Measurements from ENCODE around the gene NEDD8.

The NEDD8 gene

DNA sequence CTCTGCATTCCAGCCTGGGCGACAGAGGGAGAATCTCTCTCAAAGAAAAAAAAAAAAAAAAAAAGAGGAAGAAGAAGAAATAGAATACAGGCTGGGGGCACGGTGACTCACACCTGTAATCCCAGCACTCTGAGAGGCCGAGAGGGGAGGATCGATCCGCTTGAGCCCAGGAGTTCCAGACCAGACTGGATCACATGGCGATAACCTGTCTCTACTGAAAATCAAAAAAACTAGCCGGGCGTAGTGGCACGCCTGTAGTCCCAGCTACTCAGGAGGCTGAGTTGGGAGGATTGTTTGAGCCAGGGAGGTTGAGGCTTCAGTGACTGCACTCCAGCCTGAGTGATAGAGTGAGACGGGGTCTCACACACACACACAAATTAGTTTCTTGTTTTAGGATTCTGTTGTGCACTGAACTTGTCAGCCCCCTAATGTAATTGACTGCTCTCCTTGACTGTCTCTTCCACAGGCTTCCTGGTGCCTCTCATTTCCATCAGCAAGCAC lies 11.2 kb upstream of the NEDD8 start:
- H3K4me3 Mint-ChIP-seq, result peak overlapping the region; percentile 97
- H3K27ac Mint-ChIP-seq, result peak overlapping the region; percentile 100
- H3K27me3 Mint-ChIP-seq, result no peaks in the 10 kb centered on the region
- no peaks in the 10 kb centered on the region for H3K9me3 Mint-ChIP-seq (ENCODE audit: low read depth)
- H3K4me1 Mint-ChIP-seq (ENCODE audit: low read depth), result peaks cover 58% of the 10 kb centered on the region
- no peaks in the 10 kb centered on the region for H3K36me3 Mint-ChIP-seq

DNA sequence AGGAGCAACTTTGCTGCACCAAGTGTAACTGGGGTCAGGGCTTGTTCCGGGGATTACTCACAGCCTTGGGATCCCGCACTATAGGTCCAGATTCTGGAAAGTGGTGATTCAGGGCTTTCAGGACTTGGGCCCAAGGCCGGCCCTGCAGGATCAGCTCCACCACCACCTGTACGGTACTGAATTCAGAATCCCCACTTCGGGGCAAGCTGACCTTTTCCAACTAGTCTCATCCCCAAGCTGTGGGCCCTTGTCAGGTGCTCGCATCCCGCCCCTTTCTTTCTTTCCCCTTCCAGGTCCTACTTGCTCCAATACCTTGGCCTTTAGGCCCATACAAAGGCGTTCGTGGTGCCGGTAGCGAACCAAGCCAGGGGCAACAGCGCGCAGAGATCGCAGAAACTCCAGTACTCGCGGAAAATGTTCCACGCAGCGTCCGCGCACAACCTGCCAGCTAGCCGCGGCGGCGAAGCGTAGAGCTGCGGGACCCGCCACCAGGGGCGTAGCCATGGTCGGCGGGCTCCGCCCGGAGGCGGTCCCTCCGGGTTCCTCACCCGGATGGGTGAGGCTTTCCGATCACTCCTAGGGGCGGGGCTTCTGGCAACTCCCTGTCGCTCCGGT lies 9.8 kb upstream of the NEDD8 start:
- no peaks in the 10 kb centered on the region for H3K27me3 Mint-ChIP-seq
- H3K27ac Mint-ChIP-seq, result peak overlapping the region; percentile 100
- H3K36me3 Mint-ChIP-seq, result no peaks in the 10 kb centered on the region
- no peaks in the 10 kb centered on the region for H3K9me3 Mint-ChIP-seq (ENCODE audit: low read depth)
- peak overlapping the region; percentile 97 for H3K4me3 Mint-ChIP-seq
- H3K4me1 Mint-ChIP-seq (ENCODE audit: low read depth), result peaks cover 63% of the 10 kb centered on the region

DNA sequence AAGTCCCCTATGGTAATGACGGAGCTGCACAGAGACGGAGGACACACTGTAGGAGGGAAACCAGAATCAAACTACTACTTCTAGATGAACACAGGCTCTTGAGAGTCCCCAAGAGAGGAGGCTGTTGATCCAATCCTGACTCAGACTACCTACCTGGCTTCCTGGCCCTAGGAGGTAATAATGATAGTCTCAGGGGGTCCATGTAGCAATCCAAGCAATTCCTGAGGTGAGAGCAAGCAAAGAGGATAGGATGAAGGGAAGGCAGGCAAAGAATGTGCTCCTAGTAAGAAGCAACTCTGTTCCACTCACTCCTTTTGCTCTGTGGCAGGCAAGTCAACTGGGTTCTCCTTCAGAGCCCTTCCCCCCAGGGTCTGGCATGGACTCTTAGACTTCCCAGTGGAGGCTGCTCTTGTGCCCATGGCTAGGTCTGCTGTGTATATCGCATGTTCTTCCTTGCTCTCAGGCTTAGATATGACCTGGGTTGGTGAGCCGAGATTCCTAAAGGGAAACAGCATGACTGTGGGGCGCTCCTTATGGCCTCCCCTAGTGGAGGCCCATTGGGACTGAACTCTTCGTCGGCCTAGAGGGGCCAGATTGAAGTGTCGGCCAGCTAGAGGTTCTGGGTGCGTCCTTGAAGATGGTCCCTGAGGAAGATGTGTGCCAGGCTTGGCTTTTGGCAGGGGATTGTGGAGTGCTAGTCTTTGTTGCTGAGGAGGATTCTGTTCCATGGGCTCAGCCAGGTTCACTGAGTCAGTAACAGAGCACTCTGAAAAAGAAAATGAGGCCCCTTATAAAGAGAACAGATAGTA lies 8.1 kb upstream of the NEDD8 start:
- Mint-ChIP-seq H3K27ac (peak overlapping the region; percentile 30), H3K4me1 (ENCODE audit: low read depth) (peaks cover 69% of the 10 kb centered on the region)

DNA sequence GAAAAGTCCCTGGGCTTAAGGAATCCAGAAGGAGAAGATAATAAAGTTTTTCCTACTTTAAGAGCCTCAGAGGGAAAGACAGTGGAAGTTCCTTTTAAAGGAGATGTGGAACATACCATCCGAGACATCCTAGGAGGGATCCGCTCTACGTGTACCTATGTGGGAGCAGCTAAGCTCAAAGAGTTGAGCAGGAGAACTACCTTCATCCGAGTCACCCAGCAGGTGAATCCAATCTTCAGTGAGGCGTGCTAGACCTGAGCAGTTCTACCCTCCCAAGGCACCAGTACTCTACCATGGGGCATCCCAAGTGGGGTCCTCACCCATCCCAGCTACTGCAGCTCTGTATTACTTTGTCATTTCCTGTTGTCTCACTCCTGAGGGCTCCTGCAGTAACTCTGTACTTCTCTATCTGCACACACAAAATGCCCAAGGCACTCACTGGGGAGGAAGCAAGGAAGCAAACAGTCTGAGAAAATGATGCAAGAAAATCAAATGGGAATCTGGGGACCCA lies 6.4 kb upstream of the NEDD8 start:
- peaks cover 78% of the 10 kb centered on the region for H3K4me1 Mint-ChIP-seq (ENCODE audit: low read depth)
- no peaks in the 10 kb centered on the region for H3K9me3 Mint-ChIP-seq (ENCODE audit: low read depth)
- no peaks in the 10 kb centered on the region for H3K27me3 Mint-ChIP-seq
- peak overlapping the region; percentile 81 for H3K27ac Mint-ChIP-seq
- H3K36me3 Mint-ChIP-seq, result peaks cover 6% of the 10 kb centered on the region
- H3K4me3 Mint-ChIP-seq, result peak overlapping the region; percentile 97

More for the DNA sequence above, 8.1 kb upstream of the NEDD8 start:
- Mint-ChIP-seq H3K9me3 (ENCODE audit: low read depth) (no peaks in the 10 kb centered on the region), H3K4me3 (peak overlapping the region; percentile 97), H3K27me3 (no peaks in the 10 kb centered on the region), H3K36me3 (peaks cover 4% of the 10 kb centered on the region)

DNA sequence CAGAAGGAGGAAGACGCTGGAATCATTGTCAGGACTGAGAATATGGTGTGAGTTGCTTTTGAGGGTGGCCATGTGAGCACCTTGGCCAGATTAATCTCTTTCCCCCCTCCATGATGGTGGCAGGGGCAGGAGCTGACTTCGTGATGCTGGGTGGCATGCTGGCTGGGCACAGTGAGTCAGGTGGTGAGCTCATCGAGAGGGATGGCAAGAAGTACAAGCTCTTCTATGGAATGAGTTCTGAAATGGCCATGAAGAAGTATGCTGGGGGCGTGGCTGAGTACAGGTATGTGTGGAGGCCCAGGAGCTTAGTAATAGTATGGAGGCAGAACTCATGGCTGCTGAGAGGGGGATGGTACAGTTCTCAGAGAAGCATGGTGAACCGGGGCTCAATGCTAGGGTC lies 6.0 kb upstream of the NEDD8 start:
- peak overlapping the region; percentile 3 for H3K4me3 Mint-ChIP-seq
- H3K27ac Mint-ChIP-seq, result peak overlapping the region; percentile 81
- peaks cover 77% of the 10 kb centered on the region for H3K4me1 Mint-ChIP-seq (ENCODE audit: low read depth)
- peaks cover 6% of the 10 kb centered on the region for H3K36me3 Mint-ChIP-seq
- no peaks in the 10 kb centered on the region for H3K27me3 Mint-ChIP-seq
- H3K9me3 Mint-ChIP-seq (ENCODE audit: low read depth), result no peaks in the 10 kb centered on the region

DNA sequence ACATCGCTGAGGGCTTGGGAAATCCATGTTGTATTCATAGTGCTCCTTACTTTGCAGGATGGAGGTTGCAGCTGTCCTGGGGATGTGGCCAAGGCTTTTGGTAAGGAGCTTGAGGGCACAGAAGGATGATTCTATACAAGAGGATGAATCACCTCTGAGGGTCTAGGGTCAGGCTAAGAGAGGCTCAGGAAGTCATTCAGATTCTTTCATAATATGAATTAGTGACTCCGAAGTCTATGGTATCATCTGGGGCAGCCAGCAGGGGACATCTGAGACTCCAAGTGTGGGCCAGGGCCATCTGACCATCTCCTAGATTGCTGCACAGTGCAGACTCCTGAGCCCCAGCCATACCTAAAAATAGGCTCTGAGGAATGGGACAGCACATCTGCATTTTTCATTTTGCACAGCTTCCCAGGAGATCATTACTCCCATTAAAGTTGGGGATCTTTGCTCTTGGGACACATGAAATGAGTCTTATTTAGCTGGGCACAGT lies 5.3 kb upstream of the NEDD8 start:
- H3K4me1 Mint-ChIP-seq (ENCODE audit: low read depth), result peaks cover 72% of the 10 kb centered on the region
- H3K9me3 Mint-ChIP-seq (ENCODE audit: low read depth), result no peaks in the 10 kb centered on the region
- no peak overlapping the region for H3K4me3 Mint-ChIP-seq
- H3K27me3 Mint-ChIP-seq, result no peaks in the 10 kb centered on the region
- peaks cover 6% of the 10 kb centered on the region for H3K36me3 Mint-ChIP-seq
- H3K27ac Mint-ChIP-seq, result peak overlapping the region; percentile 81

DNA sequence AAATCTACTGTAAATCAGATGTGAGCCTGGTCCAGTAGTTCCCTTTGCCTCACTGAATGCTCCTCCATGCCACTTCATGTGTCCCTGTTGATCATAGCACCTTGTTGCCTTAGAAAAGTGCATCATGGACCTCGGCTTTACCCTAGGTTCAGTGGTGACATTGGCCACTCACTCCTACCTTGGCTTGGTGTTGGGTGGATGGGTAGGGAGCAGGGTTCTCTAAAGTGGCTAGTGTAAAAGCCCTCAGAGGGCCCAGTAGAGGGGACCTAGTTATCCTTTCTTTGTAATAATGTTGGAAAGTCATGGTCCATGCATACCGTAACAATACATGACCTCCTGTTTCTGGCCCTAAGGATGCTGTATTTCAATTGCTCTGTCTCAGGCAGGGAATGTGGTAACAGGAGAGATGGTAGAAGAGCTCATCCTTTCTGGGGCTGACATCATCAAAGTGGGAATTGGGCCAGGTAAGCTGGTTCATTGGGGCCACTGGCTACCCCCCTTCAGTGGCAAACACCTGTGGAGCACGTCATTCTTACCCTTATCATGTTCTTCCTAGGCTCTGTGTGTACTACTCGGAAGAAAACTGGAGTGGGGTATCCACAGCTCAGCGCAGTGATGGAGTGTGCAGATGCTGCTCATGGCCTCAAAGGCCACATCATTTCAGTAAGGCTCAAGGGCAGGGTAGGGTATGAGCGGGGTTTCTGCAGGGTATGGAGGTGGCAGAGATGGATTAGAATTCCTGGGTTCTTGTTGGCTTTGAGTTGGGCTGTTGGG lies 4.7 kb upstream of the NEDD8 start:
- Mint-ChIP-seq H3K27me3 (no peaks in the 10 kb centered on the region), H3K27ac (peak overlapping the region; percentile 76), H3K4me1 (ENCODE audit: low read depth) (peaks cover 72% of the 10 kb centered on the region), H3K9me3 (ENCODE audit: low read depth) (no peaks in the 10 kb centered on the region), H3K36me3 (peaks cover 6% of the 10 kb centered on the region), H3K4me3 (no peak overlapping the region)

DNA sequence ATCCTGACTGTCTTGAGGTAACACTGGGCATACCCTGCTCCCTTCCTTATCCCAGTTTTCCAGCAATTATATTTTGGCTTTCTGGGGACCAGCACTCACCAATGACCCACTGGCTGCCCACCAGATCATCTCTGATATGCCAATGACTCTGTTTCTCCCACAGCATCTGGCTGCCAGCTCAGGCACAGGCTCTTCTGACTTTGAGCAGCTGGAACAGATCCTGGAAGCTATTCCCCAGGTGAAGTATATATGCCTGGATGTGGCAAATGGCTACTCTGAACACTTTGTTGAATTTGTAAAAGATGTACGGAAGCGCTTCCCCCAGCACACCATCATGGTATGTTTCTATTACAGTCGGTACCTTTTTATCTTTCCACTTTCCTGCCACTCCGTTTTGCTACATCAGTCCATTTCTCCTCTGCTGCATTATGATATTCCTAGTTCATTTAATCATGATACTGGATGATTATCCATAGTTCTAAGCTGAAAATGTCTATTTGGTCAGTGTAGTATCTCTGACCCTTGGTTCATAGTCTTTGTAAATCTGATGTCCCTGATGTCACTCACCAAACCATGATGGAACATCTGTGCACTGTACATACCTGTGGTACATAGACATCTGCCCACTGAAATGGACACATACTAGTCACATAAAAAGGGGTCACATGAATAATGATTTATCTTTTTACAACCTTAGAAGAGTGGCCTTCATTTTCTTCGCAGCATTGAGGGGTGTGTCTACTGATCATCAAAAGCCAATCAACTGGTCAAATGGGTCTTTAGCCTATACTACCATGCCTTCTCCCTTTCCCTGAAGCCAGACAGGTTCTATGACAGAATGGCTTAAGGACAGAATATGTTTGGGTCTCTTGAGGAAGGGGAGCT lies 3.9 kb upstream of the NEDD8 start:
- H3K36me3 Mint-ChIP-seq, result peaks cover 6% of the 10 kb centered on the region
- peaks cover 72% of the 10 kb centered on the region for H3K4me1 Mint-ChIP-seq (ENCODE audit: low read depth)
- H3K9me3 Mint-ChIP-seq (ENCODE audit: low read depth), result no peaks in the 10 kb centered on the region
- no peaks in the 10 kb centered on the region for H3K27me3 Mint-ChIP-seq
- H3K4me3 Mint-ChIP-seq, result no peak overlapping the region
- H3K27ac Mint-ChIP-seq, result peak overlapping the region; percentile 30

DNA sequence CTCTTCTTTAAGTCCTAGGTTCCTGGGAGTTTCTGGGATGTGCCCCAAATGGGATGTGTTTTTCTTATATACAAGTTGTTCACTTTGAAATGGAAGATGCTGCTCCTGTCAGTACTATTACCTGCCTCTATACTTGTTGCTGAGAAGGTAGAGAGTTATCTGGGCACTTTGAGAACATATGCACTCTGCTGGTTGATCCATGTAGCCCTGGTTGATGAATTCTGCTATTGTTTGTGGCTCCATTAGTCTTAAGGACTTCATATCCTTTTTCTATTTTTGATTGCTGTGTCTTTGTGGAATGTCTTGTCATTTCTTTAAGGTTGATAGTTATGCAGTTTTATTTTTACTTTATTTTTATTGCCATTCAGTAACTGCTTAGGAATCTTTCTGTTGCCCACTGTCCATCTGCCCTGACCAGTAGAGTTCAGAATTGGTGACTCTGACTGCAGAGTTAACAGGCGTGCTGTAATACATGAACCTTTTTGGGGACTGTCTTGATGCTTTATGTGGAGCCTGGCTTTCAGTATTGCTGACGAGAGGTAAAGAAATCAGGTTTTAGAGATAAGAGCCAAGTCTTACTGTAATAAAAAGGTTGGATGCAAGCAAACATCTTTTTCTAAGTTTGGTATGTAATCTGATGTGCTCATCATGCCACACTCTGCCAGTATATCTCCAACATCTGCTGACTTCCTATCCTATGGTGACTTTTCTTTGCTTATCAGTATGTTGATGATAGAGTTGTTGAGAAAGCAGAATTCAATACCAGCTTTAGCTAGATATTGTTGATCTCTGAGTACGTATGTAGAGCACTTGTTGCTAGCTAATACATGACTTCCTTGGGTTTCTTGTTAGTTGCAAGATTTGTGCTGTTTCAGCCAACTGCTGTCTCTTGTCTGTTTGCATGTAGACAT lies 2.2 kb upstream of the NEDD8 start:
- peaks cover 6% of the 10 kb centered on the region for H3K36me3 Mint-ChIP-seq
- H3K27ac Mint-ChIP-seq, result peak overlapping the region; percentile 96
- no peaks in the 10 kb centered on the region for H3K27me3 Mint-ChIP-seq
- no peaks in the 10 kb centered on the region for H3K9me3 Mint-ChIP-seq (ENCODE audit: low read depth)
- H3K4me3 Mint-ChIP-seq, result peak overlapping the region; percentile 99
- H3K4me1 Mint-ChIP-seq (ENCODE audit: low read depth), result peaks cover 58% of the 10 kb centered on the region

DNA sequence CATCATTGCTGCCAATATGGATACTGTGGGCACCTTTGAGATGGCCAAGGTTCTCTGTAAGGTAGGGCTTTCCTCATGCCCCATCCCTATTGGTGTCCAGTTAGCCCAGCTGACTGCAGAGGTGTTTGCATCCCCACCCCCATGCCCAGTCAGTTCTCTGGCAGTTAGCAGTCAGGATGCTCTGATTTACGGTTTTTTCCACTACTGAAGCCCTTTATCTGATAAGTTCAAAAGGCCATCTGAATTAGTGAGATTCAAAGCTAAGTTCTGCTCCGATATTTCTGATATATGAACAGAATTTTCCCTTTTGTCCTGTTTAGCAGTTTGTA lies 1.3 kb upstream of the NEDD8 start:
- H3K9me3 Mint-ChIP-seq (ENCODE audit: low read depth), result no peaks in the 10 kb centered on the region
- H3K27me3 Mint-ChIP-seq, result no peaks in the 10 kb centered on the region
- peaks cover 6% of the 10 kb centered on the region for H3K36me3 Mint-ChIP-seq
- peaks cover 52% of the 10 kb centered on the region for H3K4me1 Mint-ChIP-seq (ENCODE audit: low read depth)
- peak overlapping the region; percentile 96 for H3K27ac Mint-ChIP-seq
- H3K4me3 Mint-ChIP-seq, result peak overlapping the region; percentile 99

DNA sequence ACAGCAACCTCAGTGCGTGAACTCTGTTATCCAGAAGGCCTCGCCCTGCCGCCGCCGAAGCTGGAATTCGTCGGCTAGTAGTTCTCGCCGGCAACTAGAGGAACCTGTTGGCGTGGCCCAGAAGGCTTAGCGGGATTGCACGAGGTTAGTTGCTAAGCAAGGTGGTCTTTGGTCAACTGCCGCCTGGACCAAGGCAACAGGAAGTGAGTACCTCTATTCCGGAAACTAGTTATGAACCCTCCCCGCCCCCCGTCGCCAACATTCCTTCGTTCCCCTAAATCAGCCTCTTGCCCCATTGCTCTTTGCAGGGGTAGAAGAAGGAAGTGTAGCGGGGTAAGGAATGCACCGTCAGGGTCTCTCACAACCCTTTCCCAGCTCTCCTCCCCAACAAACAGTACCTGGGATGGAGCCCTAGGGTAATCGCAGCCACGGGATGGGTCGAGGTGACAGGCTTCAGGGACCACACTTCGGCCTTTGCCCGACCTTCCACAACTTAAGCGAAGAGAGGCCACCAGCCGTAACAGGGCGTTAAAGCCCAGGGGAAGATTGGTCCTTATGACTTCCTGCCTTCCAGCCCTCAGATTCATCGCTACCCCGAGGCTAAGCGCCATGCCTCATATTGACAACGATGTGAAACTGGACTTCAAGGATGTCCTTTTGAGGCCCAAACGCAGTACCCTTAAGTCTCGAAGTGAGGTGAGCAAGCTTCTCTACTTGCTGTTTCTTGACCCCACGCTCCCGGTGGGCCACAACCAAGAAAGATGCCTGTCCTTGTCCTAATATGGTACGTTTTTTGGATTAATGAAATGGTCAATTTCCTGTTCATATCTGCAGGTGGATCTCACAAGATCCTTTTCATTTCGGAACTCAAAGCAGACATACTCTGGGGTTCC lies 724 bp upstream of the NEDD8 start, which contains the start of gene GMPR2:
Gene GMPR2 (plus strand): TSS at position 285 of the 893 bp plus-strand sequence. CDS start 325 bp downstream, at position 610.
- H3K4me1 Mint-ChIP-seq (ENCODE audit: low read depth), result peaks cover 46% of the 10 kb centered on the region
- H3K9me3 Mint-ChIP-seq (ENCODE audit: low read depth), result no peaks in the 10 kb centered on the region
- H3K27ac Mint-ChIP-seq, result peak within 1 kb of the TSS; percentile 96
- H3K27me3 Mint-ChIP-seq, result no peaks in the 10 kb centered on the region
- H3K4me3 Mint-ChIP-seq, result peak within 1 kb of the TSS; percentile 99
- H3K36me3 Mint-ChIP-seq, result peaks cover 6% of the 10 kb centered on the region

DNA sequence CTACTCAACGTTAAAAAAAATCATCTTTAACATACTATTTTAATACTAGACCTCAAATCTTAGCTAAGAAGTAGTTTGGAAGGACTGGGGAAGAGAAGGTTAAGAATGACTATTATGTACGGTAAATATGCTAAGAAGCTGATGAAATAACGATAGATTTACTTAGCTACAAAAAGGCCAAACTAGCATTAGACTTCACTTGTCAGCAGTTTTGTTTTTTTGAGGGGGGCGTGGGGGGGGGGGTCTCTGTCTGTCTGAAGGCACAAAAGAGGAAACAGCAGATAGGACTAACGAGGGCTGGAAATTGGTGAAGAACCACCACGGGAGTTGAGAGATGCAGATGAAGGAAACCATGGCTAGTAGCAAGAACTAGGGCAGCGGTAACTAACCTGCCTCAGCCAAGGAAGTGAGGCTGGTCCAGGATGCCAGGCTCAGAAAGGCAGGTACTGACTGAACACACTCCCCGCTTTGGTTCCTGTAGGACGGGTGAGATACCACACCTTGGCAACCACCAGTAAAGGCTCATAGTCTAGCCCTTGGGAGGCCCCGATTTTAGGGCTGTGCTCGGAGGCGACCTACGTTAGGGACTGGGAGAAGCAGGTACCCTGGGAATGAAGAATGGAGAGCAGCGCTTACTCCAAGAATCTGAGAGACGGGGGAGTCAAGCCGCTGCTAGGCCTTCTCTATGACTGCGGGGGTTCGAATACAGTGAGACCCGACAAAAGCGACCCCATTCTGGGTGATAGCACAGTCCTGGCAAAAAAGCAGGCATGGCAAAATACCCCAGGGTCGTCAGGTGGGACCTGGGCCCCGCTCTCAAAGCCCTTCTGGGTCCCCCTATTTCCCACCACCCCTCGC lies 675 bp downstream of the NEDD8 start:
- H3K4me3 Mint-ChIP-seq, result peak overlapping the region; percentile 99
- peaks cover 45% of the 10 kb centered on the region for H3K4me1 Mint-ChIP-seq (ENCODE audit: low read depth)
- peaks cover 6% of the 10 kb centered on the region for H3K36me3 Mint-ChIP-seq

More for the DNA sequence above, 675 bp downstream of the NEDD8 start:
- Mint-ChIP-seq H3K9me3 (ENCODE audit: low read depth) (no peaks in the 10 kb centered on the region), H3K27me3 (no peaks in the 10 kb centered on the region), H3K27ac (peak overlapping the region; percentile 96)

All from activated naive CD8-positive, alpha-beta T cell (primary cell).